GM19328 (cell line): ENCODE results near the gene EEFSEC.

ENCODE experiments used
- ATAC-seq: cut with Tn5 transposase; IDR thresholded peaks from one replicate; pipeline ENCODE4 v1.9.1; 2021; ENCODE audit warnings: mild to moderate bottlenecking, moderate library complexity; ENCODE audit not compliant: unreplicated experiment

Gene EEFSEC

DNA sequence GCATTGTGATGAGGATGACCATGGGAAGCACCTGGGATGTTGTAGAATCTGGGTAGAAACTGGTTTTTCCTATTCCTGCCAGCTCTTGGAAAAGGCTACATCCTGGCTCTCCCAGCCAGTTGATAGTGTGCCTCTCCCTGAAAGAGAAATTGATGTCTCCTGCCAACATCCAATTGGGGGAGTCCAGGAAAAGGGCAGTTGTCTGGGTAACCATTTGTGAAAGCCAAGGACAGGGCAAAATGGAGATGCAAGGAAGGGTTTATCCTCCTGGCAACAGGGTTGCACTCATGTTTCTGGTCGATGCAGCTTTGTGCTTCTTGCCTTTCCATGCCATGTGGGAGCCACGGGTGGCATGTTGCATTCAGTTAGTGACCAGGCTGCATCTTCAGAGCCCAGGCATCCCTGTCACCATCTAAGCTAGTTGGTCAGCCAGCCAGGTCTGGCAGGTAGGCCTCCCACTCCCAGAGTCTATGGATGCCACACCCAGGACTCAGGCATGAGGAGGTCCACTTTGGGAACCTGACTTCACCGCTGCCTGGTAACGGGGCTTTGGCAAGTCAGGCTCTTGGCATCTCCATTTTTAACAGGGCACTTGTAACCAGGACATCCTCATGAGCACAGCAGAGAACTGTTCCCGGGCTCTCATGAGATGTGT is 159.9 kb downstream of the EEFSEC start:
- no peak for ATAC-seq

DNA sequence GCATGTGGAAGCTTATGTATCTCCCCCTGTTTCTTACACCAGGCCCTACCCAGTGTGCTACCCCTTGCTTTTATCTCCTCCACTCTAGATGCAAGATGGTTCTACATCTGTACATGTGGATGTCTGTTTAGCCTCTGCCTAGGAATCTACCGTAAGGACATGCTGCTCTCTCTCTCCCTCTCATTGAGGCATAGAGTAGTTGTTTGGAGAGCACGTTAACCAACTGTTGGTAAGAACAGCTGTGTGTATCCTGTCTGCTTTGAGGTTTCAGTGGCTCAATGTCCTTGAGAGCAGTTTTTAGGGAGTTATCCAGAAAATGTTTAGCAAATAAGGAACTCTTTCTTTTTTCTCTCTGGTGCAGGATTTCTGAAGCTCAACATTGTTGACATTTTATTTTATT is 160.7 kb downstream of the EEFSEC start:
- no peak for ATAC-seq

DNA sequence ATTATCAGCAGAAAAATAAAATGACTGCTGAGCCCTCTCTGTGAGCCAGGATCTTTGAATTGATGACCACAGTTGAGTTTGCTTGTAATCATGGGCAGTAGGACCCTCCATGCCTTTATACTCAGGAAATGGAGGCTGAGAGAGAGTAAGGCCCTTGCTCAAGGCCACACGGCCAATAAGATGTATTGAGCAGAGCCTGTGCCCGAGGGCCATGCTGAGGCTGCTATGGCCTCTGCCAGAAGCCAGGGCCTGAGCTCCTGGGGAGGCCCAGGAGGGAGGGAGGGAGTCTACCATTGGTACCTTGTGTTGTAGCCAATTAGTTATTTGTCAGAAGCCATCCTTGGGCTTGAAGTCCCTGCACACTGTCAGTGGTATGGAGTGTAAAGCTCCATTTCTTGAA is 162.0 kb downstream of the EEFSEC start:
- no peak for ATAC-seq

DNA sequence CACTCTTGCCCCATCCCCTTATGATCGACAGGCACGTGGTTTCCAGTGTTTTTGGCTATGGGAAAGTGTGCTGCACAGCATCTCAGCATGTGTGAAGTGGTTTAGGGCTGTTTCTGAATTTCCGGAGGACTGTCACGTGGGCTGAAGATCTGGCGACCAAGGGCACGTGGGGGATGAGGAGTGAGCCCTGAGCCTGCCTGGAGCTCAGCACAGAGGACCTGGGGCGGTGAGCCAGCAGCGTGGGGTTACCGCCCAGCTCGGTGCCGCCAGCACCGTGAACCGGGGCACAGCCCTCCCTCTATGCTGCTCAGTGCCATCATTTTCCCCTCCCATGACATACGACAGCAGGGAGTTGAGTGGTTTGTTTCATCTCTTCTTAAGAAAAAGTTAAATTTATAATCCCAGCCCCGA is 163.2 kb downstream of the EEFSEC start:
- ATAC-seq: no peak

DNA sequence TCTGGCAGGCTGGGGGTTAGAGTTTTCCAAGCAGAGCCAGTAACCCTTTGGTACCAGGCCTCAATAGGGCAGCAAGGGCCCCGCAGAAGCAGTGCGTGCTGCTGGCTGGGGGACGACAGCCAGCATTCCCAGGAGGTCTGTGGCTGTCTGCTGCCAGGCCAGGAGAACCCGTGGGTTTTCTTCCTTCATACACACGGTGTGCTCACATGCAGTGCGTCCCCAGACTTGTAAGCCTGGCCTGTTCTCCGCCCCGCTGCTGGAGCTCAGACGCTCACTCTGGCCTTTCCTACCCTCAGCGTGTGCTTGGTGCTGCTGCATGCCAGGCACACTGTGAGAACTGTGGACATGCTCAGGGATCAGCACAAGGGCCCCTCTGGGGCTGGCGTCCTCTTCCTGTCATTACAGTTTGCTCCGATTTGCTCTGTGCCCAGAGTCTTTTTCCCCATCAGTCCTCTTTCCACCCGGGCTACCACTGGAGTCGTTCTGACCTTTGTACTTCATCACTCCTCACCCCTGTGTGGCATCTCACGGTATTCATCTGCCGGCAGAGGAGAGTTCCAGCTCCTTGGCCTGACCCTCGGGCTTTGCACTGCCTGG is 163.9 kb downstream of the EEFSEC start:
- ATAC-seq: no peak

DNA sequence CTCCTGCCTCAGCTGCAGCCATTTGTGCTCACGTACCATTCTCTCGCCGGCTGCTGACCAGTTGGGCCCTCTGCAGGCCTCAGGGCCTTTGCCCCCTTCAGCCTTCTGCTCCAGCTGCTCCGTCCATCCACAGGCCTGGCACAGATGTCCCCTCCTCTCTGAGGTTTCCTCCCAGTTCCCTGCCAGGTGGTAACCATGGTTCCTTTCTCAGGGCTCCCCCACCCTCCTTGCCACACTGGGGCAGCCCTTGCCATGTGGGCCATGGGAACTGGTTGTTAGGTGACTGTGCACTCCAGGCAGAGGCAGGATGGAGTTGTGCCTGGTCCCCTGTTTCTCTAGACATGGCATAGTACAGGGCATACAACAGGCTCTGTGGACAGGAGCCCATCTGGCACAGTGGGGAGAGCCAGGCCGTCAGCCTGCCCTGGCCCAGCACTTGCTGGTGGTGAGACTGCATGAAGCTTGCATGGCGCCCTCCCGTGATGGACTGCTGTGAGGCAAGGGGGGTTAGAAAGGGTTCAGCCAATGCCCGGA is 164.5 kb downstream of the EEFSEC start:
- no peak for ATAC-seq

DNA sequence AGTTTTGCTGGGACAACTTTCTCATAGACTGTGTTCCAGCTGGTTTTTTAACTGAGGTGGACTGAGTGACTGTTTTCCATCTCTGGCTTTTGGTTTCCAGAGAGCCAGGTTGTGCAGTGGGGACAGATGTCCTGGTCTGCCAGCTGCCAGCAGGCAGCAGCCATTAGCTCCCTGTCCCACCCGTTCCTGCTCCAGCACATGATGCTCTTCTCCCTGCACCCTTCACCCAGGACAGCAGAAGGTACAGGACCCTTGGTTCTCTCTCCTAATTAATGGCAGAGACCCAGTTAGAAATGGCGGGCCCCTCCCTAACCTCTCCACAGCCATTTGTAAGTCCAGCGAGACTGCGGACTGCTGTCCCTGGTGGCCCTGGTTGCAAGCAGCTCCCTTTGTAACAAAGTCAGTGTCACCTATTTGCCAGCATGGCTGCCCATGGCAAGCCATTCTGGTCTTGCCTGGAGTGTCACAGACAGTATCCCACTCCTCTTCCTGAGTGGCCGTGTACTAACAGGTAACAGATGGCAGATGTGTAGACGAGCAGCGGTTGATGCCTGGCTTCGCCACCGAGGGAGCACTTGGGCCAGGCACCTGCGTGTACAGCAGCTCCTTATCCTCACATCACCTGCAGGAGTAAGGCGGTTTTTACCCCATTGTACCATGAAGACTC is 165.1 kb downstream of the EEFSEC start:
- ATAC-seq: no peak

DNA sequence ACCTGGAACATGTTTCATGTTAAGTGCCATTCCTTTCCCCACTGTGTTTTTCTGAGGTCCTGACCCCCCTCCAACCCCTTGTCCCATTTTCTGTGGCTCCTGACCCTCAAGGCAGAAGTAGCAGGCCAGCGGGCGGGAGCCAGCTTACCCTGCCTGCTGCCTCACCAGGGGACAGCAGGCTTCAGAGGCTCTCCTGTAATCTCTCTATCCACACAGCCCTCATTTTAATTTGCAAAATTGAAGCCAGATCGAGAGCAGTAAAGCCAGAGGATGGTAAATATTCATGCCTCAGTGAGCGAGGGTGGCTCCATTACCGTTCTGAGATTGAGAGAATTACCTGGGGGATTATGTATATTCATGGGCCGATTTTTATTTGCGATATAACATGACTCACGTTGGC is 165.8 kb downstream of the EEFSEC start:
- no peak for ATAC-seq

DNA sequence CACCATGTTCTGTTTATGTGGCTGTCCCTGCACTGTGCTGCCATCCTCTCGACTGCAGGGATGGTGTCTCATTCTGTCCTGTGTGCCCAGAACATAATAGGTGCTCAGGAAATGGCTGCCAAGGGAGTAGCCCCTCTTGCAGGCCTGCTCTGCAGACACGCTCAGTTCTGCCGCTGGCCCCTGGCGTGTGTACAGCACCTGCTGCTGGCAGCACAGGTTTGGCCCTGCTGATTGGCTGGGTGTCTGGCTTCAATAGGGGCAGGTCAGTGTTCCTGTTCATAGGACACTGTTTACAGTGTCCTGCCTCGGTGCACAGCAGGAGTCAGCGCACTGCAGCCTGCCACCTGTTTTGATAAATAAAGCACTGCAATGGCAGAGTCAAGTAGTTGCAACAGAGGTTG is 166.5 kb downstream of the EEFSEC start:
- no peak for ATAC-seq

DNA sequence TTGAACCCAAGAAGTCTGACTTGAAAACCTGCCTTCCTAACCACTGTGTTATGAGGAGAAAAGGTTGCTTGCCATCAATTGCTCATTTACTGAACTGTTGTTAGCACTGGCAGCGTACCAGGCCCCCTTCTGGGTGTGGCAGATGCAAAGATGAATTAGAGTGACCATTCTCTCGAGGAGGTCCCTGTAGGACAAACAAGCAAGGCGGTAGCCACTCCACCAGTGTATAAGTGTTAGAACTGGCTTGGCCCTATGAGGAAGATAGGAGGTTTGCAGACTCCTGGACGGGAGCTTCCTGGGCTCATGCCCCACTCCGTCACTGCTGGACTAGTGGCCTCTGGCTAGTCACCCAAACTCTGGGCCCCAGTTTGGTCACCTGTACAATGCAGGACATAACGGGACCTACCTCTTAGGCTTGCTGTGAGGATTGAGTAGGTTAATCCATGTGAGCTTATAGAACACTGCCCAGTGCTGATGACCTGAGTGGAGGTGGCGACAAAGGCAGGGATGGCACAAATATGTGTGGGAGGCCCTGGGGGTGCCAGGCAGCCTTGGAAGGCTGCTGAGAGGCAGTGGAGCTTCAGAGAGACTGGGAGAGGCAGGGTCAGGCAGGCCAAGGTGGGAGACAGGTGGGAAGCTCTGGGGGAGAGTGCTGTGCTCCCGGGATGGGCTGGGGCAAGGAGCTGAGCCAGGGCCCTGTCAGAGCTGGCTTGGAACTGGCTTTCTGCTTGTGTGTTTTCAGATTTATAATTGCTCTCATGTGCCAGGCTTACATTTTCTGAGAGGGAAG is 167.5 kb downstream of the EEFSEC start:
- no peak for ATAC-seq

DNA sequence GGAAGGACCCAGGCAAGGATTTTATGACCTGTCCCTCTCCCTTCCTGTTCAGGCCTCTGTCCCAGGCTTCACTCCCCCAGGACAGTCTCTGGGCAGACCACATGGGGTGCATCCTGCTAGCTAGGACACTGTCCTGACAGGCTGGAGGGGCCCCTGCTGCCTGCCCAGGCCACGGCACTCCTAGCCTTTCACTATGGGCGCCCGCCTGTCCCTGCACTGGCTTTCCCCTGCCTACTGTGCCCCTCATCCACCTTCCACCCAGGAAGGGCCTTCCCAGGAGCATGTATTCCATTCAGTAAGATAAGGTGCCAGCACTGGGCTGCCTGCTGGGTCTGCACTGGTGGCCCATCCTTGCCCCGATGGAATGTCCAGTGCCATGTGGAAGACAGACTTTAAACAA is 168.1 kb downstream of the EEFSEC start:
- no peak for ATAC-seq

DNA sequence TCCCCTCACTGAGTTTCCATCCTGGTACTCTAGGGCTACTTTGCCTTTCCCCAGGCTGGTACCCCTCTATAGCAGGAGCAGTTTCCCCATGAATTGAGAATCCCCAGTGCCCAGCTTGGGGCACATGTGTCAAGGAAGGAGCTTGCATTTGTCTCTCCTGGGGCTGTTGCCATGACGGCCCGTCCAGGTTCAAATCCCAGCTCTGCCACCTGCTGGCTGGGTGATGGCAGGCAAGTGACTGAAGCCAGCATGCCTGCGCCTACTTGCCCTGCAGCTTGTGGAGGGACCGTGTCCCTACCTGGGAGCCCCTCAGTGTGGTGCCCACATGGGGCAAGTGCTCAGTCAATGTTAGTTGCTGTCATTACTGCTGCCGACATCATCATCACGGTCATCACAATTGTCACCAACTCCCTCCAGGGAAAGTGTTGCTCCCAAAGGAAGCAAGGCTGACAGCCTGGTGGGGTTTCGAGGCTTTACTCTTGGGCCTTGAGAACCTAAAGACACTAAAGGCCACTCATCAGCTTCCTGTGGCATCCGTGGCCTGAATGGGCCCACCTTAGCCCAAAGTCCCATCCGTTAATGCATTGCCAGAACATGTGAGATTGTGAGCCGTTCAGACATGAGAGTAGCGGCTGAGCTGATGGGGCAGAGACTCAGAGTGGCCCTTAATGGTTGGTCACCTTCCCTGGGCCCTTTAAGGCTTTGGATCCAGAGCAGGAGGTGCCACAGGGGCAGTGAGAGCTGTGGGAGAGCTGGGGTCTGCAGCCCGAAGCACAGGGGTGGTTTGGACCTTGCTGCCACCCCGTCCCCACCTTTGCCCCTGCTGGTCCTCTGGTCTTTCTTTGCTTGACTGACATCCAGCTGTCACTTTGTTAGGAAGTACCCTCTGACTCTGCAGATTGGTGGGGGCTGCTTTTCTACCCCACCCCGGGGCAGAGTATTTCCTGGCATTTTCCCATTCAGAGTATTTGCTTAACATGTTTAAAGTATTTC is 169.0 kb downstream of the EEFSEC start:
- no peak for ATAC-seq

DNA sequence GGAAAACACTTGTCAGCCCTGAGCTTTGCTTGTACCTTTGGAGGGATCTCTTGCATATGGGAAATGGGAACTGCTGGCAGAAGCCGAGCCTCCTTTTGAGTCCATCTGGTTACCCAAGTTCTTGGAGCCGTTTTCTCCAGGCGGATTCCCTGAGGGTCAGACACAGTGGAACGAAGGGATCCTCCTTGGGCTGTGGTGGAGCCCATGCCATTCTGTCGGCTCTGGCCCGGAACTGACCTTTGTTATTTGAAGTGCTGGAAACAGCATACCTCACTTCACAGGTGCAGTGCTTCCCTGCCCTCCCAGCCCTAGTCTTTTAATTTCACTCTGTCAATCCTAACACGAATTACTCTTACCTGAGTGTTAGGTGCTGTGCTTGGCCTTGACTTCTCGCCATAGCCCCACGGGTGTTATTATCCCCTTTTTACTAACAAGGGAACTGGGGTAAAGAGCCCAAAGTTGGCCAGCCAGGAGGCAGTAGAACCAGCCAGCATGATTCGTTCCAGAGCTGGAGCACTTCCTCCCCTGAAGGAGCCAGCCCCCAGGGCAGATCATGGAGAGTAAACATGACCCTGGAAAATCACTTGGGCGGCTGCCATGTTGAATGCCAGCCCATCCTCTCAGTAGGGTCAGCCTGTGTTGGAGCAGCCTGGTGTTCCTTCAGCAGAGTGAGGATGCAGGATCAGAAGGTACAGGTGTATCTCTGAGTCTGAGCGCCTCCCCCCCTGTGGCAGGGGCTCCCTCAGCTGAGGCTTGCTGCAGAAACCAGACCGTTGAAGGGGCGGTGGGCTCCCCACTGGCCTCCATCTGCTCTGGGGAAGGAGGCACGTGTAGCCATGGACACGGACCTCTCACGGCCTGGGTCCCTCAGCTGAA is 170.2 kb downstream of the EEFSEC start:
- ATAC-seq: no peak

DNA sequence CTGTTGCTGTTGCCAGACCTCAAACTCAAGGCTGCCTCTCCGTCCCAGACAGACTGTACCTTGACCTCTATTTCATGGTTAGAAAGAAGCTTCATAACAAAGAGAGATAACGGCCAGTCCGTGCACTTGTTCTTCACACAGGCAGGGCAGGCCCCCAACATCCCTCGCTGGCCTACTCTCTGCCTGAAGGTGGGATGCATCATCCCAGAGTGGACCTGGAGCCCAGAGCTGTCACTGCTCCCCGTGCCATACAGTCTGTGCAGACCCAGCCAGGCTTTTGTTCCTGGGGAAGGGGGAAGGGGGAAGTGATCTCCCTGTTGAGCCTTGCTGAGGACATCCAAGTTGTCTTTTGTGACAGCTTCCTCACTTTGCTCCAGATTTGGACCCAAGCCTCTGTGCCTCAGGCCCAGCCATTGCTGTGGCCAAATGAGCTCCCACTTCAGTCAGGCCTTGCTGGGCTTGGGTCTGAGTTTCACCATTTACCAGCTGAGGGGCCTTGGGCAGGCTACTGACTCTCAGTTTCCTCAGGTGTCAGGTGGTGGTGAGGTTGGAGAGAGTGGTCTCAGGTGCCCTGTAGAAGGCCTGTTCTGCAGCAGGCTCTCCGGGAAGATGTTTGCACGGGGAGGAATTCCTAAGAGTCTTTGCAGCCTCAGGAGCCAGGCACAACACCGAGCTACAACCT is 171.8 kb downstream of the EEFSEC start:
- no peak for ATAC-seq

DNA sequence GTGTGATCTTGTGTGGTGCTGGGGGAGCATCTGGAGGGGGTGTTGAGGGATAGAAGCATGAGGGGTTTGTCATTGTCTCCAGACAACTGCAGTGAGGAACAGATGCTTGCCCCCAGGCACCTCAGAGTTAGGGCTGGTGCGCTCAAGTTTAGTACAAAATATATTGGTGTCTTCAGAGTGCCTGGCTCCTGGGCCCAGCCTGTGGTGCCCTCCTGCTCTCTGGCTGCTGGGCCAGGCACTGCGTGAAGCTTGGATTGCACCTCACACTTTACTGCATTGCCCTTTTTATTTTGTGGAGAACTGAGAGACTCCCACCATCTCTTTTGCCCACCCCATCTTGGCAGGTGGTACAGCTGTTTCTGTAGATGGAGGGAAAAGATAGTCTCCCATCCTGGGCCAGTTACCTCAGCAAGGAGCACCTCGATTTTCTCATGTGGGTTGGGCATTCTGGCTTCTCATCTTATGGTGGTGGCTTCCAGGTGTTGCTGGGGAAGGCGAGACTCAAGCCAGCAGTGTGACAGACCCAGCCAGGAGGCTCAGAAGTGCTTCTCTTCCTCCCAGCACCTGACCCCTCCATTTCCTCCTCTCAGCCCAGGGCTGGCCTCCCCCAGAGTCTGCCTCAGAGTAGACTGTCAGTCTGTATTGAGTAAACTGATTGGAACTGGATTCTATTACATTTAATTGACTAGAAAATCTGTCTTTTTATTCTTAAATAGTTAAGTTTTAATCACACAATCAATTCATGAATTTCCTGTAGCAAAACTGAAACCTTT is 173.0 kb downstream of the EEFSEC start:
- no peak for ATAC-seq

DNA sequence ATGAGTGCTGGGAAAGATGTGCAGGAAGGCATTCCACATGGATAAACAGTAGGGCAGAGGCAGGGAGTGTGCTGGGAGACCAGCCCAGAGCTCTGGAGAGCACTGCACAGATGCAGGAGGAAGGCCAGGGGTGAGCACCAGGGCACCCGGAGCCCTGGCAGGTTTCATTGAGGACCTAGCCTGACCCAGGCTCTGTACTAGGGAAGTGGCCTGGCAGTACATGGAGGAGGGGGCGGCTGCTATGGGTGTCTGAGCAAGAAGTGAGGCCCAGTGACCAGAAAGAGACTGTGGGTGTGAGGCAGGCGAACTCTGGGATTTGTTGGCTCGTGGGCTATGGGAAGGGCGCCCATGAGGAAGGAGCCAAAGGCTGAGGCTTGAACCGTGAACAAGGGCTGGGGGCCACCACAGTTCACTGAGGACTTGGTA is 174.3 kb downstream of the EEFSEC start:
- no peak for ATAC-seq

DNA sequence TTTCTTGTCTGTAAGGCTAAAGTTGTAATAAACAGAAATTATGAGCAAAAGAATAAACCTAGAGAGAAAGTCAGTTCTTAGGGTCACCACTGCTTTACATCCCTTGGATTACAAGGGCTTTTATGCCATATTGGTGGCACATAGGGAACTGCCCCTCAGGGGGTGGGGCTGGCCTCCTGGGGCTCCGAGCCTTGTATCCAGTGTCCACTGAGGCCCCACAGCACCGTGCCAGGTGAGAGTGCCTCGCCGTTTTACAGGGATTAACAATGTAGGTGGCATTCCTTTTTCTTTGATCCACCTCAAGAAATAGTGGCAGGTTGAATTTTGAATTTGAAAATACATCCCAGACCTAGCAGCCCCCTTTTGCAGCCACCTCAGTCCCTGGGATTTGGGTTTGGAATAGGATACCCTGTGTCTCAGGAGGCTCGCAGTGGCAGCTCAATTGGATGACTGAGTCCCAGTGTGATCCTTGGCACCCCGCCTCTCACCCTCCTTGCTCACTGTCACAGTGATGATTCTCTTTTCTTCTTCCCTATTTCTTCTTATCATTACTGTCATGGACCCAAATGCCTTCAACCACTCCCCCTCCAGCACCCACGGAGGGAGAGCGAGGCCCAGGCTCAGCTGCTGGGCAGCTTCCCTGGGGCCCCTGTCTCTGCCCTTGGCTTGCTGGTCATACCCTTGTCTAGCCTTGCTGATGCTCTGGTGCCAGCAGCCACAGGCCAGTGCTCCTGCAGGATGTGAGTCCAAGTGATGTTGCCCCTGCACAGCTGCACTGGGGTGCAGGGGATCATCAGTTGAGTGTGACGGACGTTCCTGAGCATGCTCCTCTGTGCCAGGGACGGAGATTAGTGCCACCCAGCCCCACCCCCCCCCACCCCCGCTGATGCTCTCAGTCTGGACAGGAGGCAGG is 175.5 kb downstream of the EEFSEC start:
- ATAC-seq: no peak
